HG02973 (cell line): Measurements from ENCODE around the gene ZNF808.
"Not testable (repeated sequence)": the region's sequence is repeated elsewhere in the genome, so short reads cannot be mapped to it uniquely, and the experiment has no call there.

Source experiments
- ATAC-seq: cut with Tn5 transposase; IDR thresholded peaks from one replicate; pipeline ENCODE4 v1.9.1; 2021; ENCODE audit warnings: moderate library complexity; ENCODE audit not compliant: unreplicated experiment

Gene ZNF808

GRCh38 chr19:52535771-52536447 lies 8.4 kb downstream of the ZNF808 start:
- ATAC-seq, result peak; percentile 82

GRCh38 chr19:52536448-52536800 lies 9.0 kb downstream of the ZNF808 start:
- ATAC-seq, result peak; percentile 22

DNA sequence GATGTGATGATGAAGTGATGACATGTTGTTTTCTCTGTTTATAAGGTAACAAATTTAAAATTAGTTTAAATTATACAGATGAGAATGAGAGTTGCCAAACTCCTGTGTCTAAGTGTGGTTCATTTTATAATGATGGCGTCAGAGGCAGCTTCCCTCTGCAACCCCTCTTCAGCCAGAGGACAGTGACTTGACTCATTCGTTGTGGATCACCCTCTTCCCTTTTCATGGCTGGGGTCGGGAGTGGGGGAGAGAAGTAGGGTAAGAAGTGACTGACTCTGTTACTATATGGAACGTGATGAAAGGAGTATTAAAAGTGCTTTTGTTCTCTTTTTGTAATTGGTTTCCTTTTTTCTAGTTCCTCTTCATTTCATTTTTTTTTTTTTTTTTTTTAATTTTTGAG lies 11.3 kb downstream of the ZNF808 start:
- not testable (repeated sequence) for ATAC-seq

- ATAC-seq, result not testable (repeated sequence)
These were observed 13.7 kb downstream of the ZNF808 start for GRCh38 chr19:52541176-52541575.

GRCh38 chr19:52541608-52542007 lies 14.1 kb downstream of the ZNF808 start:
- ATAC-seq, result no peak

DNA sequence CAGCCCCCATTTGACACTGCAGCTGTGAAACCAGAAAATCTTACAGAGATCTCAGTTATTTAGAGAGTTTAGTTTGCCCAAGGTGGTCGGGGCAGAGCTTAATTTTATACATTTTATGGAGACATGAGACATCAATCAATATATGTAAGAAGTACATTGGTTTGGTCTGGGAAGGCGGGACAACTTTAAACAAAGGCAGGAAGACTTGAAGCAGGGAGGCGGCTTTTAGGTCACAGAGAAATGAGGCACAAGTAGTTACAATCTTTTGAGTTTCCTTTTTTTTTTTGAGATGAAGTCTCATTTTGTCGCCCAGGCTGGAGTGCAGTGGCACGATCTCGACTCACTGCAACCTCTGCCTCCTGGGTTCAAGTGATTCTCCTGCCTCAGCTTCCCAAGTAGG lies 15.1 kb downstream of the ZNF808 start:
- ATAC-seq, result not testable (repeated sequence)

GRCh38 chr19:52542984-52543664 lies 15.7 kb downstream of the ZNF808 start:
- ATAC-seq, result no peak

- ATAC-seq, result no peak
These were observed 26.9 kb downstream of the ZNF808 start for GRCh38 chr19:52554216-52554971.

GRCh38 chr19:52557231-52557995 lies 29.9 kb downstream of the ZNF808 start:
- no peak for ATAC-seq

- ATAC-seq, result not testable (repeated sequence)
These were observed 31.4 kb downstream of the ZNF808 start for GRCh38 chr19:52558732-52559445.

DNA sequence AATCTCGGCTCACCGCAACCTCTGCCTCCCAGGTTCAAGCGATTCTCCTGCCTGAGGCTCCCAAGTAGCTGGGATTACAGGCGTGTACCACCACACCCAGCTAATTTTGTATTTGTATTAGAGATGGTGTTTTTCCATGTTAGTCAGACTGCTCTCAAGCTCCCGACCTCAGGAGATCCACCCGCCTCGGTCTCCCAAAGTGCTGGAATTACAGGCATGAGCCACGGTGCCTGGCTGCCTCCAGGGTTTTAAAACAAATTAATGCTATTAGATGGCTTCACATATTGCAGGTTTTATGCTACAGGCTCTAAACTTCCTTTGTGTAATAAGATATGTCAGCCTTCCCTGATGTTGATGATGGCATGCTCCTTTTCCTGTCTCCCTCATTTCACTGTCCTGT lies 34.1 kb downstream of the ZNF808 start:
- not testable (repeated sequence) for ATAC-seq

DNA sequence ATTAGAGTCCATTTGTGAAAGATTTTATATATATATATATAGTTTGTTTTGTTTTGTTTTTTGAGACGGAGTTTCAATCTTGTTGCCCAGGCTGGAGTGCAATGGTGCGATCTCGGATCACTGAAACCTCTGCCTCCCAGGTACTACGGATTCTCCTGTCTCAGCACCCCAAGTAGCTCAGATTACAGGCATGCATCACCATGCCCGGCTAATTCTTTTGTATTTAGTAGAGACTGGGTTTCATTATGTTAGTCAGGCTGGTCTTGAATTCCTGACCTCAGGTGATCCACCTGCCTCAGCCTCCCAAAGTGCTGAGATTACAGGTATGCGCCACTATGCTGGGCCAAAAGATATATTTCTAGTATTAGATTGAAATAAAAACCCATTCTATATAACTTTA lies 38.7 kb downstream of the ZNF808 start:
- ATAC-seq, result no peak

- no peak for ATAC-seq
These were observed 39.1 kb downstream of the ZNF808 start for GRCh38 chr19:52566588-52566987.

DNA sequence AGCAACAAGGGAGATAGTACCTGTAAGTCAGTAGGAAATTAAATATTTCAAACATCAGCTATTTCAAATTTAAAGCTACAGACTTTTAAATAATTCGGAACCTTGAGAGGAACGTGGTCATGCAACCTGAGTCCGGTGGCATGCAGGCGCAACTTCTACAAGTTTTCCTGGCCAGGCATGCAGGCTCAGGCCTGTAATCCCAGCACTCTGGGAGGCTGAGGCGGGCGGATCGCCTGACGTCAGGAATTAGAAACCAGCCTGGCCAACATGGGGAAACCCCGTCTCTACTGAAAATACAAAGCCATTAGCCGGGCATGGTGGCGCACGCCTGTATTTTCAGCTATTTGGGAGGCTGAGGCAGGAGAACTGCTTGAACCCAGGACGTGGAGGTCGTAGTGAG lies 40.5 kb downstream of the ZNF808 start:
- ATAC-seq, result no peak

GRCh38 chr19:52569638-52569999 lies 42.2 kb downstream of the ZNF808 start:
- ATAC-seq, result not testable (repeated sequence)

GRCh38 chr19:52570000-52570861 lies 42.8 kb downstream of the ZNF808 start, which contains the start of gene ZNF701:
Gene ZNF701, plus strand, starts transcription at chr19:52570287. Its CDS starts 3,861 bp downstream, at chr19:52574148.
- ATAC-seq, result peak; percentile 91

DNA sequence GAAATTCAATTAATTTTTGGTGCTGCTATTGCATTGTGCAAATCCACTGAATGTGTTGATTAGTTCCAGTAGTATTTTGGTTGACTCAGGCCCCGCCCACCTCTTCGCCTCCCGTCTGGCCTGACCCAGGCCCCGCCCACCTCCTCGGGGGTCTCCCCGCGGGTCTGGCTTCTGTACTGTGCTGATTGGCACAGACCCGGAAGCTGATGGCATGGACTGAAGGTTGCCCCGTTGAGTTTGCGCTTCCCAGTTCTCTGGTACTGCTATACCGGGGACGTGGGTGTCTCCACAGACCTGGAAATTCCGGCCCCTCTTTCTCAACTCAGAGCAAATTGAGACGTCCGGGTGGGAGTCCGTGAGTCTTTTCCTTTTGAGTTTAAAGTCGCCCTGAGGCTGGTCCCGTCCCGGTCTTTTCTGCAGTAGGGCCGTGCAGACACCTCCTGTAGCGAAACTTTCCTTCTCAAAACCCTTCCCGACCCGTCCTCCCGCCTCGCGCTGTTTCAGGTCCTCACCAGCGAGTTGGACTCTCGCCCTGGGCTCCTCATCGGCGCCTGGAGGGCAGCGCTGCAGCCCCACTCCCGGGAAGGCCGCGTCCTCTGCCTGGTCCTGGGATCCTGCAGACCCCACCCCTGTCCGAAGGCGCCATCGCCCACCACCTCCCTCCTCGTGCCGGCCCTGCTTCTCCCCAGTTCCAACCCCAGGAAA lies 57.4 kb downstream of the ZNF808 start:
- ATAC-seq, result no peak

GRCh38 chr19:52585604-52586003 lies 58.1 kb downstream of the ZNF808 start:
- ATAC-seq, result no peak

- no peak for ATAC-seq
These were observed 63.3 kb downstream of the ZNF808 start for GRCh38 chr19:52590728-52591127.
